ENCODE results near the gene COL17A1.

DNA sequence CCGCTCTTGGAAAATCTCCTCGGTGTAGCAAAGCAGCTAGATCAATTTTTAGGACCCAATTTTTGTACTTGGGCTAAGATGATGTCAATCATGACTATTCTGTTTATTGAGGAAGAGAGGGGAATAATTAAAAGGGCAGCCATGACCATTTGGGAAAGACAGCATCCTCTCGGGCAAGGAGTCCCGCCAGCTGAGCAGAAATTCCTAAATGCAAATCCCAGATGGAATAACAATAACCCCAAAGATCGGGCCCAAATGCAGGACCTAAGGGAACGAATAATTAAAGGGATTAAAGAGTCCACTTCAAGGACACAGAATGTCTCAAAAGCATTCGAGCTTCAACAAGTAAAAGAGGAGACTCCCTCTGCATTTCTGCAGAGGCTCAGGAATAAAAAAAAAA, 18.7 kb downstream of the COL17A1 start:
- TF ChIP-seq, protein P1, sequence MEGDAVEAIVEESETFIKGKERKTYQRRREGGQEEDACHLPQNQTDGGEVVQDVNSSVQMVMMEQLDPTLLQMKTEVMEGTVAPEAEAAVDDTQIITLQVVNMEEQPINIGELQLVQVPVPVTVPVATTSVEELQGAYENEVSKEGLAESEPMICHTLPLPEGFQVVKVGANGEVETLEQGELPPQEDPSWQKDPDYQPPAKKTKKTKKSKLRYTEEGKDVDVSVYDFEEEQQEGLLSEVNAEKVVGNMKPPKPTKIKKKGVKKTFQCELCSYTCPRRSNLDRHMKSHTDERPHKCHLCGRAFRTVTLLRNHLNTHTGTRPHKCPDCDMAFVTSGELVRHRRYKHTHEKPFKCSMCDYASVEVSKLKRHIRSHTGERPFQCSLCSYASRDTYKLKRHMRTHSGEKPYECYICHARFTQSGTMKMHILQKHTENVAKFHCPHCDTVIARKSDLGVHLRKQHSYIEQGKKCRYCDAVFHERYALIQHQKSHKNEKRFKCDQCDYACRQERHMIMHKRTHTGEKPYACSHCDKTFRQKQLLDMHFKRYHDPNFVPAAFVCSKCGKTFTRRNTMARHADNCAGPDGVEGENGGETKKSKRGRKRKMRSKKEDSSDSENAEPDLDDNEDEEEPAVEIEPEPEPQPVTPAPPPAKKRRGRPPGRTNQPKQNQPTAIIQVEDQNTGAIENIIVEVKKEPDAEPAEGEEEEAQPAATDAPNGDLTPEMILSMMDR (IDR thresholded peaks at IDR 0.05): no peak
- no peak for TF ChIP-seq POLR2A (IDR thresholded peaks at IDR 0.05; ENCODE audit: low read depth)

Data from esophagus muscularis mucosa (tissue), 3 donors.